Right renal cortex interstitium (tissue), 3 donors: ENCODE results near the gene CLCNKA. TPM values are rescaled to one million over a fixed set of nuclear protein-coding genes. Genes with fewer than 3 reads are reported as not detected.
"Not testable (repeated sequence)": the region's sequence is repeated elsewhere in the genome, so short reads cannot be mapped to it uniquely, and the experiment has no call there.

Experiments used
- DNase-seq, 3 donors: peaks; one replicate each; pipeline ENCODE4 v3.0.0-alpha.2; 2013; ENCODE audit warnings: low read depth in 3 of 3, low spot score in 2 of 3
- polyA plus RNA-seq, 3 donors: library from polyadenylated mRNA; unstranded; fragments of 120-200 nt; gene quantifications; one replicate each; pipeline ENCODE4 v1.2.1, GENCODE V29; 2013; ENCODE audit not compliant: insufficient read length in 3 of 3

CLCNKA gene
- polyA plus RNA-seq, 3 donors: 13.0 to 15.8 (median 14.2) TPM

DNA sequence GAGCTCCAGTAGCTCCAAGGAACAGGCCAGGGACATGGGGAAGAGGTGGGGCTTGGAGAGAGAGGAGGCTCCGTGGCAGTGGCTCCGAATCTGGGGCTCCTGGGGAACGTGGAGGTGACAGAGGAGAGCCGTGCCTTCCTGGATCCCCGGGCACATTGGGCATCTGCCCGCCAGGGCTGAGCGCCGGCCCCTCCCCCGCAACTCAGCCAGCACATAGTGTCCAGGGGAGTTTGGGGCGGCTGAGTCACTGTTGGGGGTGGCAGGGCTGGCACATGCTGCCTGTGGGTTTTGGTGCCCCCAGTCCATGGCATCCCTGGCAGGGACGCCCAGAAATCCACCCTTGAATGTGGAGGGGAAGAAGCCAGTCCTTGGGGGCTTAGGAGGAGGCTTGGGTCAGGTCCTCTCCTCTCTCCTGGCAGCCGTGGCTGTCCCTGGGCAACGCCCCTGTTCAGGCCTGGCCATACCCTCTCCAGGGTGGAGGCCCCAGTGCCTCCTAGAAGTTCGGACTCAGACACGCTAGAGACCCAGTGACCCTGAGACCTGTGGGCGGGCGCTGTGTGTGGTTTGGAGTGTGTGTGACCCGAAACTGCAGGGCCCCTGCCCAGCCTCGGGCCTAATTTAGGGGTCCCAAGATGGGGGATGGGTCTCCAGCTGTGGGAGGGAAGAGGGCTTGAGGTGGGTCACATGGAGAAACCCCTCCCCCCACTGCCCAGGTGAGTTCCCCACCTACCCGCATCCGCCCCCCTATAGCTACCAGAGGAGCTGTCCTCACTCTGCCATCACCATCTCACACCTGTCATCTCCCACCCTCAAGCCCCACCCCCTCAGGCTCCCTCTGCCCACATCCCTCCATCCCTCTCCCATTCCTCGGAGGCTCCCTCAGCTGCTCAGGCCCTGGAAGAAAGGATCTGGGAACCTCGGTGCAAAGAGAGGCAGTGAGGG, 5.6 kb upstream of the CLCNKA start:
- DNase-seq: no peak

DNA sequence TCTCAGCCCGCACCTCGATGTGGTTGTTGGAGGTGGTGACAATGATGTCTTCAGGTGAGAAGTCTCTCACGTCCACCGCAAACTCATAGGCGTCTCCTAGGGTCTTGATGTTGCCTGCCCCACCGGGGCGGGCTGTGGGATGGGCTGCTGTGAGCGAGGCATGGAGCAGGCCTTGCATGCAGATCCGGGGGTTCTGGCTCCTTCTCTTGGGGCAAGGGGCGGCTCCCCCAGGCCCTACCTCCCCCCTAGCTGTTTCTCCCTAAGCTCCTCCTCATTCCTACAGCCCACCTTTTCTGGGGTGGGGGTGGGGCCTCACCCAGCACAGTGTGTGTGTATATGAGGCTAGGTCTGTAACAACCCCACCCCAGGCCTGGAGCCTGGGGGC, 4.8 kb upstream of the CLCNKA start:
- no peak for DNase-seq

DNA sequence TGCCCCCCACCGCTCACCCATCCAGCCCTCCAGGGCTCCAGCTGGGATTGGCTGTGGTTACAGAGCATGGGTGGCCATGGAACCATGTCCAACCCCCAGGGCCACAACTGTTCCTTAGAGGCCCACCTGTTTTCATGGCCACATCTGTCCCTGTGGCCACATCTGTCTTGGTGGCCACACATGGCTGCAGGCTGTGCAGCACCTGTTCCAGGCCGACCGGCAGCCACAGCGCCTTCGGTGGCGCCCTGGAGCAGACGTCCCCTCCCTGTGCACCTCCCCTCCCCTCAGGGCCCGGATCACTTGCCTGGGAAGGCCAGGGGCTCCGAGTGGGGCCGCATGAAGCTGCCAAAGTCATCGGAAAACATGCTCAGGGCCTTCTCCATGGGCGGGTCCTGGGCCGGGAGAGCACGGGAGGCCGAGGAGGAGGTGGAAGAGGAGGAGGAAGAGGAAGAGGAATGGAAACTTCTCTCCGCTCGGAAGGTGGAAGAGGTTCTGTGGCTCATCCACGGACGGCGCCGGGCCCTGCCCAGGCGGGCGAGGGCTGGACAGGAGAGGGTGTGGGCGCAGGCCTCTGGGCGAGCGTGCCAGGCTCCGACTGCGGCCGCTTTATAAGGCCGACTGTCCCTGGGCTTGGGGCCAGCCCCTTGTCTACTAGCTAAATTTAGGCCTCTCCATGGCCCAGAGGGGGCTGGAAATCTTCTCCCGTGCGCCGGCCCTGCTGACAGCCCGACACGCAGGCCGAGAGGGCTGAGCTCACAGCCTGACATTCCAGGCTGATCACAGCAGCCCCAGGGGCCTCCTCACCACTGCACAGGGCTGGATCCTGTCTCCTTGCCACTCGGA, 4.2 kb upstream of the CLCNKA start, which contains the start of gene HSPB7:
Gene HSPB7, minus strand, starts transcription at position 583 of the 843 bp plus-strand sequence. Its CDS starts 80 bp downstream, at position 503.
- DNase-seq: peak in 1 of 3 donors; percentile 32

DNA sequence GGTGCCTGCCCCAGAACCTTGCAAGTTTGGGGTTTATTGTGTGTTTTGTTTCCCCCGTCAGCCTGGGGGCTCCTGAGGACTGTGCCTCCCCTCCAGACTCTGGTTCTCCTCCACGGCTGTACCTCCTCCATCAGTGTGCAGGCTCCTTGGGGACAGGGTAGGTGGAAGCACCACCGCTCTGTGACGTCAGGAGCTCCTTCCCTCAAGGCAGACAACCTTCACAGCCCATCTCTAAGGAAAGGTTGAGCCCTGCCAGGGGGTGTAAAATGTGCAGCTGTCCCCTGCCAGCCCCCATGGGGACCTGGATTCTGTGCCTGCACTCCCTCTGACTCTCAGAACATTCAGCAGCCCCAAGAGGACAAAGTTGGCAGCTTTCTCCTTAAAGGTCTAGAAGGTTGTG, 3.5 kb upstream of the CLCNKA start:
- no peak for DNase-seq

DNA sequence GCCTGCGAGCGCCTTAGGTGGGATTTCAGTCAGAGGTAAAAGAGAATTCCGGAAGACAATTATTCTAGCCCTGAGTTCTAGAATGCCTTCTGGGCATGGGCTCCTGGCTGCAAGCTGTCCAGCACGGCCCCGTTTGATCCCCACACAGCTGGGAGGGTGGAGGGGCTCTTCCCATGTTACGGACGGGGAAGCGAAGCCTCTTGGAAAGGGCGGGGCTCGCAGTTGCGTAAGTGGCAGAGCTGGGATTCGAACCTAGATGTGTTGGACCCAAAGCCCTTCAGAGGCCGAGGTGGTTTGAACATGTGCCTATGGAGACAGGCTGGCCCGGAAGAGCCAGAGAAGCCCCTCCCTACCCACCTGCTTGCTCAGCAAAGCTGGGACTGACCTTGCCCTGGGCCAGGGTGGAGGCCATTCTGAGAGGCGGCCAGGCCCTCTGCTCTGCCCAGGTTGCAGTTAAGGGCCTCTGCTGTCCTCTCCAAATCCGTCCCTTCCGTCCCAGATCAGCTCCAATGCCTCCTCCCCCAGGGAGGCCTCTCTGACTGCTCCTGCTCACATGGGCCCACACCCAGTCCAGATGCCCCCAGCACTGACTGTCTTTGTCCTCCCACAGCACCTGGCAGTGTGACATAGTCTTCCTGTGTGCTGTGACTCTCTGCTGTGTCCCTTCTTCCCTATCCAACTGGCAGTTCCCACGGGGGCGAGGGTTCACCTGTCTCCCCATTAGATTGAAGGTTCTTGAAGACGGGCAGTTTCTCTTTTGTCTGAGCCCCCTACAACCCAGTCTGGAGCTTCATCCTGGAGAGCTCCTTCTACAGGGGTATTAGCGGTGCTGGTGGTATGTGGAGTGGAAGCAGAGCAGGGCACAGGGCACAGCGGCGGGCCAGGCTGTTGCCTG, 2.8 kb upstream of the CLCNKA start:
- DNase-seq: no peak

DNA sequence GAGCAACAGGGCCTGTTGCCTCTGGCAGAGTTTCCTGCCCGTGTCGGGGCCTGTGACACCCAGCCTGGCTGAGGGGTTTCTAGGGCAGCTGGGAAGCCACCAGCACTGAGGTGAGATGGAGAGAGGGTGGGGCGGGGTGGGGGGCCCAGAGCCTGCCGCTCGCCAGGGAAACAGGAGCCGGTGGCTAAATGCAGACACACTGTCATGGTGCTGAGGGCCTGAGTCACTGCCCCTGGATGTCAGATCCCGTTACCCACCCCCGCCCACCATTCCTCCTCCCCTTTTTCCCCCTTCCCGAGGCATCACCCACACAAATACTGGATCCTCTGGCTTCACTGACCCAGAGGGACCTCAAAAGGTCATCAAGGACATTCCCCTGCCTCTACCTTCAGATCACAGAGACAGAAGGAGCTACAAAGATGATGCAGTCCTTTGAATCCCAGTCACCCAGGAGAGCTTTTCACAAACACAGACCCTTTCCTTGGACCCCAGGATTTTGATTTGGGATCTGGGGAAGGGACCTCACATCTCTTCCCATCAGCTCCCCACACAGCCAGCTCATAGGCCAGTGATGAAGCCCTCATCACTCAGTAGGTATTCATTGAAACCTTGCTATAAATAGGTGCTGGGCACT, 2.1 kb upstream of the CLCNKA start:
- no peak for DNase-seq

DNA sequence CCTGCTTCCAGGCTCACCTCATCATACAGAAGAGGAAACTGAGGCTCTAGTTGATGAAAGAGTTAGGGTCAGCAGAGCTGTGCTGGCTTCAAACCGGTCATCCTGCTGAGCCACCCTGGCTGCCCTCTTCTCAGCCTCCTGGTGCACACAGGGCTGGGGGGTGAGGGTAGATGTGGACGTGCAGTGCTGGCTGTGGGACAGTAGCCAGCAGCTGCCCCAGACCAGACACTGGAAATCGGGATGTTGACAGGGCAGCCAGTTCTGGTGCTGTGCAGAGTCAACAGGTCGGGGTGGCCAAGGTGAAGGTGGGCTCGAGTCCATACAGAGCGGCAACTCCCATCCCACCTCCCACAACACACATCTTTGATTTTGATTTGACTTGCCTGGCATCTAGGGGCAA, 1.5 kb upstream of the CLCNKA start:
- no peak for DNase-seq

DNA sequence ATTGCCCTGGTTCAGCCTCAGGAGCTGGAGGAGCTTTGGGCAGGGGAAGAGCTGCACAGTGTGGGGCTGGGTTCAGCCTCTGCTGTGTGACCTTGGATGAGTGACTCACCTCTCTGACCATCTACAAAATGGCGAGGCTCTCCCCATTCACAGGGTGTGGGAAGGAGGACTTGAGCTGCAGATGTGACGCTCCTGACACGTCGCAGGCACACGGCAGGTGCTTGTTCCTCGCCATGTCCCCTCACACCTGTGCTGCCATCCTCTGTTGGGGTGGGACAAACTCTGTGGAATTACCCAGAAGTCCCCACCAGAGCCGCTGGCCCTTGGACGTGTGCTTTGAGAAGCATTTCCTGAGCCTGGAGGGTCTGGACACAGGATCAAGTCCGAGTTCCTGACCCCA, 958 bp upstream of the CLCNKA start:
- not testable (repeated sequence) for DNase-seq

DNA sequence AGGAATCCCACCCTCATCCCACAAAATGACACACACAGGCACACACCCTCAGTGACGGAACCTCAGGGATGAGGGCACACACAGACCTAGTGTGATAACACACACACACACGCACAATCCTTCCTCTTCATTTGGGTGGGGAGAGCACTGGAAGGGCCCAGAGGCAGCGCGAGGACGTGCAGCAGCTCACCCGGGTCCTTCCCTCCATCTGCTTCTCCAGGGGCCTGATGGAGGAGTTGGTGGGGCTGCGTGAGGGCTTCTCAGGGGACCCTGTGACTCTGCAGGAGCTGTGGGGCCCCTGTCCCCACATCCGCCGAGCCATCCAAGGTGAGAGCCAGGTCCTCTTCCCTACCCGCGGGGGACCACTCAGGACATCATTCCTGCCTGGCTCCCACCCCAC, 557 bp downstream of the CLCNKA start:
- no peak for DNase-seq

DNA sequence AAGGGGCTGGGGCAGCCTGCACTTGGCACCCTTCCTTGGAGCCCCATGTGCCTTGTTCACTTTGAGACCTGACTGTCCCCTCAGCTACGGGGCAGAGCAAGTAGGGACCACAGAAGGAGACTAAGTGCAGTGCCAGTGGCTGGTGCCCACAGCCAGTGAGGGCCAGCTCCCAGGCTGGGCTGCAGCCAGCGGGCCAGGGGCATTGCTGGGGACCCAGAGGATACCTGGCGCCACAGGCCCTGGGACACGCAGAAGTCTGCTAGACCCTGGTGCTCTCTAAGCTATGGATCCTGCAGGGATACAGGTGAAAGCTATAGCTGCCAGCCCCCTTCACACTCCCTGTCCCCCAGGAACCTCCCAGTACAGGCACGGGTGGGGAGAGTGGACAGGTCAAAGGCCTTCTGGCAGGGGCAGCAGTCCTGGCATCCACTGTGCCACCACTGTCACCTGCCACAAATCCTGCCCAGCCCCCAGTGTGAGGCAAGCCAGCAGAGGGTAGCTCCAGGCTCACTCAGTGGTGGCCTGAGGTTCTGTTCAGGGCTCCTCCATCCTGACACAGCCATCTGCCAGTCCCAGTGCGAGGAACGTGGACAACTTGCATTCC, 1.3 kb downstream of the CLCNKA start:
- DNase-seq: no peak

DNA sequence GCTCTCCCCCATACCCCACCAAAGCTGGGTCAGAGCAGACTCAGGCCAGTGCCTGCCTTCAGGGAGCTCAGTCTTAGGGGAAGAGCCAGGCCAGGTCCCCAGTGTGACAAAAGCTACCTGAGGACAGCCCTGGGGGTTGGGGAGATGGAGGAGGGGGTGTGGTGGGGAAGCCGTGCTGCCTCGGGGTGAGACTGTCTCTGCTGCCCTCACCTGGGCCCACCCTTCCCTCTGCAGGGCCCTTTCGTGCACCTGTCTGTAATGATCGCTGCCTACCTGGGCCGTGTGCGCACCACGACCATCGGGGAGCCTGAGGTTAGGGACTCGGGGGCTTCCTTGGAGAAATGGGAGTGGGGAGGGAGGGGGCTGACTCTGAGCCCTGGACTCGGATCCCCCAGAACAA, 4.5 kb downstream of the CLCNKA start:
- DNase-seq: not testable (repeated sequence)

DNA sequence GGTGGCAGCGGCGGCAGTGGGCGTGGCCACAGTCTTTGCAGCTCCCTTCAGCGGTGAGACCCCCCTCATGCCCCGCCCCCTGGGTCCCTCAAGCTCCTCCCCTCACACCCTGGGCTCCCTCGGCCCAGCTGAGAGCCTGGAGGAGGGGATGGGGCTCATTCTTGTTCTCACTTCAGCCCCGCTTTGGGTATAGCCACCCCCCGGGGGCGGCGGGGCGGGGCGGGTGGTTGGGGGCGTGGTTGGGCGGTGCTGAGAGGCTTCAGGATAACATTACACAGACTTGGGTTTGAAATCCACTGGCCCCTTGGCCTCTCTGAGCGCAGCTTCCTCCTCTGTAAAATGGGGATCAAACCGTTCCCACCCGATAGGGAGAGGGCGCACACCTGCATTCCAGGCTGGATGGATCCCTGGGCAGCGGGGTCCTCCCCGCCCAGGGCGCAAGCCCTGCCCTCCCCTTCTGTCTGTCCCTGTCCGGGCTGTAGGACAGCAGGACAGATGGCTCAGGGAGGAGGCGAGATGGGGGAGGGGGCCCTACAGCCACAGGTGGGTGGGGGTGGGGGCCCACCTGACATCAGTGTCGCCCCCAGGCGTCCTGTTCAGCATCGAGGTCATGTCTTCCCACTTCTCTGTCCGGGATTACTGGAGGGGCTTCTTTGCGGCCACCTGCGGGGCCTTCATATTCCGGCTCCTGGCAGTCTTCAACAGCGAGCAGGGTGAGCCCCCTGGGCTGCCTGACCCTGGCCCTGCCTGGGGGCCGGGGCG, 5.1 kb downstream of the CLCNKA start:
- DNase-seq: no peak

DNA sequence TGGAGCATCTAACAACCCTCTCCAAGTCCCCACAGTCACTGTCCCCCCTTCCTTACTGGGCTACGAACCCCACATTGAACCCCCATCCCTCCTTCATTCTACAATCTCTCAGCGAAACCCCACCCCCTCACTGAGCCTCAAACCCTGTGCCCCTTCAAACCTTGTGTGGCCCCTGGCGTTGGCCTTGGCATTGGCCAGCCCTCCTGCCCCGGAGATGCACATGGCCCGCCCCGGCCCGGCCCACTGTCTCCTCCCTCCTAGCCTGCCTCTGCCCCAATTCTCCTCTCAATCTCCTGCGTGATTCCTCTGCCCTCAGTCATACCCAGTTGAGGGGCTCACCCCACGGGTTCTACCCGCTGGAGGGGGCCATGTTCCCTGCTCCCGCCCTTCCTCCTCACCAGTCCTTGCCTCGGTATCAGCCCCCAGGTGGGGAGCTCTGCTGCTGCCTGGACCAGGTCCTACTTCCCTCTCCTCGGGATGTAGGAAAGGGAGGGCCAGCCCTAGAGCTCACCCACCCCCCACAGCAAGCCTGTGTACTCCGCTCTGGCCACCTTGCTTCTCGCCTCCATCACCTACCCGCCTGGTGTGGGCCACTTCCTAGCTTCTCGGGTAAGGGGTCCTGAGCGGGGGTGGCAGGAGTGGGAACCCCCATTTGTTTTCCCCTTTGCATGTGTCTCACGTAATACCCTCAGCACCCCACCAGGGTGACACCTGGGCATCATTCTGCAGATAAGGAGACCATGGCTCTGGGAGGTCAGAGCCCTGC, 6.6 kb downstream of the CLCNKA start:
- DNase-seq: no peak

DNA sequence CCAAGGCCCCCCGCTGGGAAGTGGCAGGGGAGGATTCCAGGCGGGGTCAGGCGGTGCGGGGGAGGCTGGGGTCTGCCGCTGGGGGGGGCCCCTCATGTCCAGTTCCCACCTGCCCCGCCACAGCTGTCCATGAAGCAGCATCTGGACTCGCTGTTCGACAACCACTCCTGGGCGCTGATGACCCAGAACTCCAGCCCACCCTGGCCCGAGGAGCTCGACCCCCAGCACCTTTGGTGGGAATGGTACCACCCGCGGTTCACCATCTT, 7.1 kb downstream of the CLCNKA start:
- not testable (repeated sequence) for DNase-seq

DNA sequence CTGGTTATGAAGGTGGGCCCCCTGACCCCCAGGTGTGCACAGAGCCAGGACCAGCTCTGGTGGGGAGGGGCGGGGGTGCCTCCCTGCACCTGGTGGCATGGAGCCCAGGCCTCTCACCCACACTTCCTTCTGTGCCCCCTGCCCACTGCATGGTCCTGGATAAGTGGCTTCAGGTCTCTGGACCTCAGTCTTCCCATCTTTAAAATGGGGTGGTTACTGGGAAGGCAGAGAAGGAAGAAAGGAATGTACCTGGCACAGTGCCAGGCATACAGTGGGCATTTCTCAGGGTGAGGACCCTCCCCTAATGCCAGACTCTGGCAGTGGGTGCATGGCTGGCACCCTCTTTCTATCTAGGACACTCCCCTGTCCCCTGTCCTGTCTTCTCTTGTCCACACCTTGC, 7.5 kb downstream of the CLCNKA start:
- no peak for DNase-seq

DNA sequence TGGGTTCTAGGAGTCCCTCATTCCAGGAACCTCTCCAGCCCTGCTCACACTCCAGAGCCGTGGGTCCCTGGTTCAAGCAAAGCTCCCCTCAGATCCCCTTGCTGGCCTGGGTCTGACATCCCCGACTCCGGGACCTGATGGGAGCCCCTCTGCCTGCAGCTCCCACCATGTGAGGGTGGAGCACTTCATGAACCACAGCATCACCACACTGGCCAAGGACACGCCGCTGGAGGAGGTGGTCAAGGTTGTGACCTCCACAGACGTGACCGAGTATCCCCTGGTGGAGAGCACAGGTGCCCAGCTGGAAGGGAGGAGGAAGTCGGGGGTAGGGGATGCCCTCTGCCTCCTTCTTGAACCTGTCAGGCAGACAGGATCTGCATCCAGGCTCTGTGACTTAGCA, 9.7 kb downstream of the CLCNKA start:
- no peak for DNase-seq

DNA sequence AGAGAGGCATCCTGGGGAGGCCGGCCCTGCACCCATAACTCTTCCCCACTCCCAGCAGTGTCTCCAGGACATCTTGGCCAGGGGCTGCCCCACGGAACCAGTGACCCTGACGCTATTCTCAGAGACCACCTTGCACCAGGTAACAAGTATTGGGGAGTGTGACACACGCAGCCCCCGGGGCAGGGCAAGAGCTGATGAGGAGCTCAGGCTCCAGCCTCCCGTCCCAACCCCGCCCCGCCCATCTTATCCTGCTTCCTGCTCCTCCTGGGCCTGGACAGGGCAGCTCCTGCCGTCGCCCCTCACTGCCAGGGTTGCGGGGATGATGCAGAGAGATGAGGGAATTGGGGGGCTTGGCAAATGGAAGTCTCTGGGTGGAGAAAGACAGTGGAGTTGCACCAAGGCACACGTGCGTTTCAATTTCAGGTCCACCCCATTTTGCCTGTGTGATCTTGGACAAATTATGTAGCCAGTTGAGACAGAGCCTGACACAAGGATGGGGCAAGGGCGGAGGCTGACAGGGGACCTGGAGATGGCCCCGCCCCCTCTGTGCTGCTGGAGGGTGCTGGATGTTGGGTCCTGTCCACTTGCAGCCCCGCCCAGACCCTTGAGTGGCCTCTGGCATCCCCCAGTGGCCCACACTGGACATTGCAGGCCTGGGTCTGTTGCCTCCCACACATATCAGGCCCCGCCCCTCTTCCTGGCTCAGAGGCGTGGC, 10.7 kb downstream of the CLCNKA start:
- peak in 1 of 3 donors; percentile 57 for DNase-seq

DNA sequence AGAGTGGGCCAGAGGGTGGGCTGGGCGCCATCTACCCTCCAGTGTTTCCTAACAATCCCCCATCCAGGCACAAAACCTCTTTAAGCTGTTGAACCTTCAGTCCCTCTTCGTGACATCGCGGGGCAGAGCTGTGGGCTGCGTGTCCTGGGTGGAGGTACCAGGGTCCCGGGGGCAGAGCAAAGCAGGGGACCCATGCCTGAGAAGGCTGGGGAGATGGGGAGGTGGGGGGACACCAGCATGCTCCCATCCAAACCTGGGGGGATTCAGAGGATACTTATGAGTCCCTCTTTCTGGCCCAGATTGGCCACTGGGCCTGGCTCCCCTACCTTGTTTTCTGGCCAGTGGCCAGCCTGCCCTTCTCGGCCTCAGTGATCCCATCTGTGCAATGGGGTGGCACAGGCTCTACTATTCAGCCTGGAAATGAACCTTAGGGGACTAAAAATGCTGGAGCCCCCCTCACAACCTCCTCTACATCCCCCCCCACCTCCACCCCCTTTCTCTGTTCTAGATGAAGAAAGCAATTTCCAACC, 11.3 kb downstream of the CLCNKA start:
- not testable (repeated sequence) for DNase-seq
